CD4-positive, alpha-beta T cell treated with Interleukin-6 for 4 hours (primary cell): Measurements from ENCODE around the gene STOM.

ENCODE experiments used
- DNase-seq: peaks from one replicate; pipeline ENCODE4 v3.0.0-alpha.2; 2020; ENCODE audit warnings: mixed read lengths

The STOM gene

DNA sequence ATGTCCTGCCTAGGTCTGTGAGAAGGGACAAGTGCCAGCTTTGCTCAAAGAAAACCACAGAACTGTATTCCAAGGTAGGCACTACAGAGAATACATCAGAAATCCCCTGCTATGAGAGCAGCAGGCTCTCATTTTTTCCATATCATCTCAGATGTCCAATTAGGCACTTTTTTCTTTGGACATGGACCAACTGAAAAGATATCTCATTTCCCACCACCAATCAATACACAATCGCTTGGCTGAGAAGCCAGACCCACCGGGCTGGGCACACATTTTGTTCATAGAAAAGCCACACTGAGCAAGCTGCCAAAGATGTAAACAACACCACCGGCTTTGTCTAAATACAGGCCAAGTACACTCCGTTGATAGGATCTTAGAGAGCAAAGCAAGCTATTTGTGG is 25.9 kb downstream of the STOM start:
- DNase-seq: no peak

DNA sequence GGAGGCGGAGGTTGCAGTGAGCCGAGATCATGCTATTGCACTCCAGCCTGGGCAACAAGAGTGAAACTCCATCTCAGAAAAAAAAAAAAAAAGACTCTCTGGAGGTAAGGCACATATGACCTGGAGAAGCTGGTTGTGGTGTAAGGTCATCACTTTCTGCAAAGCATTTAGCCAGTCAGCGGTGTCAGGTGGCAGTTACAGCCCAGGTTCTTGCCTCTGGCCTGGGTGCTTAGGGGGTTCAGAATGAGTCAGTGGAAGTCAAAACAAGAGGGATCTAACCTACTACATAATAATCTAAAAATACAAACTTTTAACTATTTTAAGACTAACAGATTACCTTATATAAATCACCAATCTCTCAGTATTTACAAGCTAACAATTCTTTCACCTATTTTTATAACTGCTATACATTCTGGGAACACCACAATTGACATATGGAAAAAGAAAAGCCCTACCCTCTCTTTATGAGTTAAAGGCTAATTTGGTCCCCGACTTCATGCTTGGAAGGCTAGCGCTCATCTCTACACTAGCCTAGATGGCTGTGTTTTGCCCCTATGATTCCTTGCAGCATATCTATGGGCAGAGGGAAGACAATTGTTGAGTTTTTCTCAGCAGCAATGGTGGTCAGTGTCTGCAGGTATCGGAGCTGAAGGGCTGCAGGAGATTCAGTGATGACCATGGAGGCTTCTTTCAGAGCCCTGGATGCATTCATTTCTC is 29.2 kb downstream of the STOM start:
- no peak for DNase-seq

DNA sequence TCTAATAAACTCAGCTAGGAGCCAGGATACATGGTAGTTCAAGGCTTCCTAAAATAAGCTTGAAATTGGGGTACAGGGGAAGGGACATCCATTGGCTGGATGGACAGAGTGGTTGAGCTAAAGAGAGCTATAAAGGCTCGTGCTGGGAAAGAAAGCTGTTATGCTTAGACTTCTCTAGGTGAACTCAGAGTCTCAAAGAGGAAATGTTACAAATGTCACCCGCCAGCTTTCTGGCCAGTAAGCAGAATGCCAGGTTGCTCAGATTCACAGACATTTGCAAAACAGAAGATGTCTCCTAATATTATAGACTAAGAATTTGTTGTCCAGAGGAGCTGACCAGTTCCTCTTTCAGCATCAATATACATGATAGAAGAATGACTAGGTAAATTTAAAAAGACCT is 30.6 kb downstream of the STOM start:
- DNase-seq: no peak

DNA sequence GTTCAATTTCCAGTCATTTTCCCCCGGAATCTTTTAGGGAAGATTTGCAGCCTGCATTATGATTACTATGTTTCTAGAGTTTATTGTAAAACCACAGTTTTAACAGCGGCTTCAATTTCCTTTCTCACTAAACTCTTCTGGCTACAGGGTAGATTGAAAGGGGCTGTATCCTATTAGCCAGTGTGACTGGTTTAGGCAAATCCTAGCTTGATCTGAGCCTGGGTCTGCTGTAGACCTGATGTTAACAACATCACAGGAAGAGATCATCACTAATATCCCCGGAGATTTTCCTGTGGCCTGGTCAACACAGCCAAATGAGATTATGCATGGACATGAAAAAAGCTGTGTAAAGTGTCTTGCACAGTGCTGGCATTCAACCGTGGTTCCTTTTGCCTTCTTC is 33.4 kb downstream of the STOM start:
- no peak for DNase-seq

DNA sequence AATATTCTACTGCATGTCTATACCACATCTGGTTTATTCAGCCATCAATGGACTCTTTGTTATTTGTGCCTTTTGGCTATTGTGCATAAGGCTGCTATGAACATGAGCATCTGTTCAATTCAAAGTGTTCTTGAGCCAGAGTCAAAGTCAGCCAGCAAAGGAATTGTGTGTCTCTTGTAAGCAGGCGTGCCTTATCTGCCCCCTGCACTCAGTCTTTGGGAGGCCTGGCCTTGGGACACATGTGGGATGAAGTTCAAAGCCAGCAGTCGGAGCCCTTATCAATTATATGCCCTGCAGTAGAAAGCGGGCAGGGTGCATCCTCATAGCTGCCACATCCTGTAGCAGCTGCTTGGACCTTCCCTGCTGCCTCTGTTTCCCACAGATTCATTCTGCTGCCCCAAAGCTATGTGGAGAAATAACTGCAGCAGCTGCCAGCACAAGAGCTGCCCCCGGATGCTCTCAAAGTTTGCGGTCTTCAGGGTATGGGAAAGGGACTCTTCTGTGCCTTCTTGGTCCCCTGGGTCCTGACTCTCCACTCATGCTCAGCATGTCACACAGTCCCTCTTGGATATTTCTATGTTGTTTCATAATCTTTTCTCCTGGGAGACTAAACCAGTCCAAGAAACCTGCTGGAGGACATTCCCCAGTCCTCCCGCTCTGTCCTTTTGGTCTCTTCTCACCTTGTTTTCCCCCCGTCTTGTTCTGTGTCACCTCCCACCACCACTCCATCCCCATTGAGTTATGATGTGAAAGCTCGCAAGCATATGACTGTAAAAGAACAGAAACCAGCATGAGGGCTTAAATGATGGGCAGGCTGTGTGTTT is 35.9 kb downstream of the STOM start:
- DNase-seq: no peak

DNA sequence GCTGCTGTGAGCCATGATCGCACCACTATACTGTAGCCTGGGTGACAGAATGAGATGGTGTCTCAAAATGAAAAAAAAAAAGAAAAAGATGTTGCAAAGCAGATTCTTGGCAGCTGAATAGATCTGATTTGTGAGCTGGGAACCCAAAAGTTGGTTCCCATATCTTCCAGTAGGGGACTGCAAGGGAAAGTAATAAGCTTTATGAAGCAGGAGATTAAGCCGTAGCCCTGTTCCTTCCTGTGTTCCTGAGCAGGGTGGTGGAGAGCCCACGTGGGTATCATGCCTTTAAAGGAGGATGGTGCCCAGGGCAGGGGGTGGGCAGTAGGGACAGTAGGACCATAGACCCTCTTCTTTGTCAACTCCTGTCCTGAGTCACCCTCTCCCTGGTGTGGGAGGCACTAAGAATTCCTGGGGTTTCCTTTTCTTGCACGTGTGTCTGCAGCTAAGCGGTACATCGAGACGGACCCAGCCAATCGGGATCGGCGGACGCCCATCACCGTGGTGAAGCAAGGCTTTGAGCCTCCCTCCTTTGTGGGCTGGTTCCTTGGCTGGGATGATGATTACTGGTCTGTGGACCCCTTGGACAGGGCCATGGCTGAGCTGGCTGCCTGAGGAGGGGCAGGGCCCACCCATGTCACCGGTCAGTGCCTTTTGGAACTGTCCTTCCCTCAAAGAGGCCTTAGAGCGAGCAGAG is 37.9 kb downstream of the STOM start:
- no peak for DNase-seq

DNA sequence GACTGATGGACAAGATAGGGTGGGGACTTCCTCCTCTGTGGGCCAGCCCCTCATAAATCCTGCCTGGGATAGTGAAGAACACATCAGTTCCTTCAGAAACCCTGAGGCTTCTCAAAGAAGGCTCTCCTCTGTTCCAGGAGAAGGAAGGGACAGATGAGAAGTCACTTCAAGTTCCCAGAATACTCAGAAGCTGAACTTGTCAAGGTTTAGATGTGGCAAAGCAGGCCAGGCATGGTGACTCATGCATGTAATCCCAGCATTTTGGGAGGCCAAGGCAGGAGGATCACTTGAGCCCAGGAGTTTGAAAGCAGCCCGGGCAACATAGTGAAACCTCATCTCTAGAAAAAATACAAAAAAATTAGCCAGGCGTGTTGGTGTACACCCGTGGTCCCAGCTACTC is 38.5 kb downstream of the STOM start:
- DNase-seq: no peak

DNA sequence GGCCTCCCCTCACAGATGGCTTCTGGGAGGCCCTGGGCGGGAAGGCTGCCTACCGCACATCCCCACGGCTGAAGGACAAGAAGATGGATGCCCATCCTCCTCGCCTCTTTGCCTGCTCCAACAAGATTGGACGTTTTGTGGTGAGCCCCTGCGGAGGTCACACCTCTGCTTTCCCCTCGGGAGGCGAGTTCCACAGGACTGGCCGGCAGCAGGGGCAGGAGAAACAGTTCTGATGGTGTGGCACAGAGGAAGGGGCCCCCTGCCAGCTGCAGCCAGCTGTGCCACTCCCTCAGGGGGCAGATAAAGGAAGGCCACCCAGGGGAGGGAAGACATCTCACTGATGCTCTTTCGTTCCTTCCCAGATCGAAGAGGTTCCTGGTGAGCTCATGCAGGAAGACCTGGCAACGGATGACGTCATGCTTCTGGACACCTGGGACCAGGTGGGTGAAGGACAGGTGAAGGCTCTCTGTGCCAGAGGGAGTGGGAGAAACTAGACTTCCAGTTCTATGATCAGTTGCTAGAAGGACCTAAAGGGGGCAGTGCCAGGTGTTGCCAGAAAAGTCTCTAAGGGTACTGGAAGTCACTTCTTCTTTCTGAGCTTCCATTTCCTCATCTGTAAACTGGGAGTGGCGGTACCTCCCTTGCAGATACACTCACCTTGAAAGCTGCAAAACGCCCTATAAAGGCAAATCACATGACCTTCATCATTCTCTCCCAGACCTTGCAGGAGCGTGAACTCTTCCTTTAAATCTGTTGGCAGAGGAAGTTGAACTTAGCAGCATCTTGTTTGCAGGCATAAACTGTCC is 41.0 kb downstream of the STOM start:
- DNase-seq: no peak

DNA sequence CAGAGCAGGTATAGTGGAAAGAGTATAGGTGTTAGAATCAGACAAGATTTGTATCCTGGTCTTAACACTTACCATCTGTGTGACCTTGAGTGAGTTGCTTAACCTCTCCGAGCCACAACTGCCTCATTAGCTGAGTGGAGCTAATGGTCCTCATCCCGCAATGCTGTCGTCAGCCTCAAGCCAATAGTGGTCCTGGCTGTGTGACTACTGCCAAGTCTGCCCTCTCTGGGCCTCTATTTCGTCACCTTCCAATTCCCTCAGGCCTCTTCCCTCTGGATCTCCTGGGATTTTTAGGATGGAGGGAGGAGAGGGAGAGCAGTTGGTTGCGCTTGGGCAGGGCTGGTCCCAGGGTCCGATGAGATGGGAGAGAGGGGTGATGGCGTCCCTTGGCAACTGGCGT is 41.6 kb downstream of the STOM start:
- DNase-seq: no peak

DNA sequence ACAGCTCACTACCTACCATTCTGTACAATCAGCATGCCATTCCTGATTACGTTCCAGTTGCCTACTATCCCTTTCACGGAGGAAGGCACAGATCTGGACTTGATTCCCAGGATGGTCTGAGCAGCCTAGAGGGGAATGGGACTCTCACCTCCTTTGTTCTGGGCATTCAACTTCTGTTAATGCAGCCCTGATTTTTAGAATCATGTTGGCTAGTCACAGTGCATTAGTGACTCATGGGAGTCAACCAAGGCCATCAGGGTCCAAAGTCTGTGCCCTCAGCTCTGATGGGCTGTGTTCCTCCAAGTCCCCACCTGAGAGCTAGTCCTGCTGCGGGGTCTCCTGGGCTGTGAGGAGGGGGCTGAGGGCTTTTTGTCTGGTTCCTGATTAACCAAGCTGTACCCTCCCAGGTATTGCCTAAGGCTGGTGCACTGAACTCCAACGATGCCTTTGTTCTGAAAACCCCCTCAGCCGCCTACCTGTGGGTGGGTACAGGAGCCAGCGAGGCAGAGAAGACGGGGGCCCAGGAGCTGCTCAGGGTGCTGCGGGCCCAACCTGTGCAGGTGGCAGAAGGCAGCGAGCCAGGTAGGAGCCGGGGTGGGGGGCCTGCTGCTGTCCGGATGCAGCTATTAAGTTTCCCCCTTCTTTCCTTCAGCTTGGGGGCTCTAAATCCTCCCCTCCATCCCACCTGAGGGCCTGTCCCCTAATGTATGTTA is 43.0 kb downstream of the STOM start:
- DNase-seq: no peak

DNA sequence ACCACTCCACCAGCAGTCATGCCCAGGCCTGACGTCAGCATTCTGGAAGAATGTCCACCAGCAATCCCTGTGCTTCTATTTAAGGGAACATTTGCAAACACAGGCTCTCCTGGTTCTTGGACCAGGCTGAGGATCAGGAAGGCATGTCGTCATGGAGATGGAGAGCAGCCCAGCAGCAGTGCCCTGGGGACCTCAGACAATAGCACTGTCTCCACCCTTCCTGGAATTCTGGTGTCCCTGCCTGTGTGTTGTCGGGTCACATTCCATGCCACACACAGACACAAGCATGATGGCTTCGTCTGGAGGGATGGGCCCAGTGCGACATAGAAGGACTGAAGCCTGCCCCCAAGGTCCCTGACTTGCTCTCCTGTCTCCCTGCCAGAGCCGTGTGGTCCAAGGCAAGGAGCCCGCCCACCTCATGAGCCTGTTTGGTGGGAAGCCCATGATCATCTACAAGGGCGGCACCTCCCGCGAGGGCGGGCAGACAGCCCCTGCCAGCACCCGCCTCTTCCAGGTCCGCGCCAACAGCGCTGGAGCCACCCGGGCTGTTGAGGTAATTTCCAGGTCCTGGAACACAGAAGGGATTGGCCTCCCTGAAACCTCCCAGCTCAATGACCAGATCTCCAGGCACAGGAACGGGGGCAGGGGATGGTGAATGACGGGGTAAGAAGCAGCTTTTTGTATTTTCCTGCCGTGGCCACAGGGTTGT is 43.8 kb downstream of the STOM start:
- no peak for DNase-seq

DNA sequence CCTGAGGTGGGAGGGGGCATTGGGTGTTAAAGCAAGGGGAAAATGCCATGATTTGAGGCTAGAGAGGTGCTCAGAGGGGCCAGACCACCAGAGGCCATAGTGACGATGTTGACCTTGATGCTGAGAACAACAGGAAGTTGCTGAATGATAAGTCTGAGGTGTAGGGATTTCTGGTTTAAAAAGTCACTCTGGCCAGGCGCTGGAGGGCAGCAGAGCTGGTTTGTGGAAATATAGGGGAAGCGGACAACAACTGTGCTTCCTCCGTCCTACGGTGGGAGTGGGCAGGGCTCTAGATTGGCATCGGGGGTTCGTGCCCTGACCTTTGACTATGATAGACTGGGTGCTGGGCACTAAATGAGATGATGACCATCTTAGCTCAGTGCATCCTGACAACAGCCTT is 44.7 kb downstream of the STOM start:
- DNase-seq: no peak

DNA sequence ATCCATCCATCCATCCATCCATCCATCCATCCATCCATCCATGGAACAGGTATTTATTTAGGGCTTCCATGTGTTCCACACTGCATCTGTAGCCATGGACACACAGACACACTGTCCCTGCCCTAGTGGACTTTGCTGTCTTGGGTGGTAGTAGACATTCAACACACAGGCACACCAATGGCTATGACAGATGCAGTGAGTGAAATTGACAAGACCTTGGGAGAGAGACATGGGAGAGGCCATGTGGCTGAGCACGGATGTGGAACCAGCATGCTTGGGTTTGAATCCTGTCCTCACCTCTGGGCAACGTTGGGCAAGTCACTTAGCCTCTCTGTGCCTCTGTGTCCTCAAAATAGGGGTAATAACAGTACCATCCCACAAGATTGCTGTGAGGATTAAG is 45.3 kb downstream of the STOM start:
- DNase-seq: no peak

DNA sequence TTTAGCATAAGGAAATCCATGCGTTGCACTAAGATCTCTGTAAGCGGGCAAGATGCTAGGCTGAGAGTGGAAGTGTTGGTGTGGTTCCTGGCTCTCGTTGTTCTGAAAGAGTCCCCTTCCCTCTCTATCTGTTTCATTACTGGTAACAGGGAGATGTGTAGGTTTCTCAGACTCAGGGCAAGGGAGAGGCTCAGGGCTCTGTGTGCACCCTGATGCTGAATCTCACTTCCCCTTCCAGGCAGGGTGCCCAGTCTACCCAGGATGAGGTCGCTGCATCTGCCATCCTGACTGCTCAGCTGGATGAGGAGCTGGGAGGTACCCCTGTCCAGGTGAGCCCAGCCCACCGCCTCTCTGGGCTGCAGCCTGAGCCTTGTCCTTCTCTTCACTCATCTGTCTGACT is 45.7 kb downstream of the STOM start:
- no peak for DNase-seq

DNA sequence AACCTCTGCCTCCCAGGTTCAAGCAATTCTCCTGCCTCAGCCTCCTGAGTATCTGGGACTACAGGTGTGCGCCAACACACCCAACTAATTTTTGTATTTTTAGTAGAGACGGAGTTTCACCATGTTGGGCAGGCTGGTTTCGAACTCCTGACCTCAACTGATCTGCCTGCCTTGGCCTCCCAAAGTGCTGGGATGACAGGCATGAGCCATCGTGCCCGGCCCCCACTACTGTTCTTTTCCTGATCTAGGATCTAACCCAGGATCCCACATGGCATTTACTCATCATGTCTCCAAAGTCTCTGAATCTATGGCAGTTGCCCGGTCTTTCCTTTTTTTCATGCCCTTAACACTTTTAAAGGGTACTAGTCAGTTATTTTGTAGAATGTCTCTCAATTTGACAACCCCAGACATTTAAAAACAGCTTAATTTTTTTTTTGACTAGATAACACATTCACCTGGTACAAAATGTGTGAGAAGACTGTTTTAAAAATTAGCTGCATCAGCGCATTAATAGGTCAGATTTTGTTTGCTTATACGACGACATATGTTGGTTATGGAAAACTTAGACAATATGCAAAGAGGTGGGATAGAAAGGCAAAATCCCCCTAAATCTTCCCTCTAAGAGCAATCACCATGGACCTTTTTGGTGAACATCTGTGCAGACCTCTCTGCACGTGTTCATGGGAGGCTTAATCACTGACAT is 46.5 kb downstream of the STOM start:
- no peak for DNase-seq

DNA sequence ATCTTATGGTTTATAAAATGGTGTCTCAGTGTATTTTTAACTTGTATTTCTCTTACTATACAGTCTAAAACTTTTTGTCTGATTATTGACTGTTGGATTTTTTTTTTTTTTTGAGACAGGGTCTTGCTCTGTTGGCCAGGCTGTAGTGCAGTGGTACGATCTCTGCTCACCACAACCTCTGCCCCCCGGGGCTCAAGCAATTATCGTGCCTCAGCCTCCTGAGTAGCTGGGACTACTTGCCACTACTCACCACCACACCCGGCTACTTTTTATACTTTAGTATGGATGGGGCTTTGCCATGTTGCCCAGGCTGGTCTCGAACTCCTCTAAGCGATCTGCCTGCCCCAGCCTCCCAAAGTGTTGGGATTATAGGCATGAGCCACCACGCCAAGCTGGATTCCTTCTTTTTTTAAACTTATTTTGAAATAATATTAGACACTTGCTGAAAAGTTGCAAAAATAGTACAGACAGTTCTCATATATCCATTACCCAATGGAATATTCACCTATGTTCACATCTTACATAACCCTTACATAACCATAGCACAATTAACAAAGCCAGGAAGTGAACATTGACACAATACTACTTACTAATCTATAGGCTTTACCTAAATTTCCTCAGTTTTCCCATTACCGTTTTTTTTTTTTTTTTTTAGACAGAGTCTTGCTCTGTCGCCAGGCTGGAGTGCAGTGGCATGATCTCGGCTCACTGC is 47.2 kb downstream of the STOM start:
- DNase-seq: no peak

DNA sequence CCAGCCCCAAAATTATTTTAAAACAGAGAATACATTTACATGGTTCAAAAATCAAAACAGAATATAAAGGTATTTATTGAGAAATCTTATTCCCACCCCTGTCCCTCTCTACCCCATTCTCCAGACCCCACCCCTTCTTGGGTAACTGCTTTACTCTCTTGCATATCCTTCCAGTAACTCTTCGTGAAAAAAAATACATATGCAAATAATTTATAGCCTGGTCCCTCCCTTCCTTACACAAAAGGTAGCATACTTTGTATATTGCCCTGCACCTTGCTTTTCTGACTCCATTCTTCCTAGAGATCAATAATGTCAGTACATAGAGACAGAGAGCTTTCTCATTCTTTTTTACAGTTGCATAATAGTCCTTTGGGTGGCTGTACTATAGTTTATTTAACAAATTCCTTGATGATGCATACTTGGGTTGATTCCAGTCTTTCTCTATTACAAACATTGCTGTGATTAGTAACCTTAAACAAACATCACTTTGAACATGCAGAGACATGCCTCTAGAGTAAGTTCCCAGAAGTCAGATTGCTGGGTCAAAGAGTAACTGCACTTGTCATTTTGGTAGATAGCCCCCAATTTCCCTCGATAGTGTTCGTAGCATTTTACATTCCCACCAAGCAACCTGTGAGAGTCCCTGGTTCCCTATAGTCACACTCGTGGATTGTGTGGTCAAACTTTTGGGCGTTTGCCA is 47.9 kb downstream of the STOM start:
- DNase-seq: no peak

DNA sequence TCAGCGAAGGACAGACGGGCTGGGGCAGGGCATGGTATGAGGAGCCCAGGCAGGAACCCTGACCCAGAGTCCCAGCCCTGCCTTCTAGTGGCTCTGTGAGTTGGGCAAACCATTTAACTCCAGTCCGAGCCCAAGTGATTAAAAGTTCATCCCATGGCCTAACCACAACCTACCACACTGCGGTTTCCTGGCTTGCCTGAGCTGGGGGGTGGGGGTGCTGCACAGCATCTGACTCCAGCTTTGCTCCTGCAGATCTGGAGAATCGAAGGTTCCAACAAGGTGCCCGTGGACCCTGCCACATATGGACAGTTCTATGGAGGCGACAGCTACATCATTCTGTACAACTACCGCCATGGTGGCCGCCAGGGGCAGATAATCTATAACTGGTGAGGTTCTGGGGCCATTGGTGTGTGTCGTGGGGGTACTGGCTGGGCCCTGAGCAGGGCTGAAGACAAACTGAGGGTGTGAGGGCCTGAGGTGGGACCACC is 49.0 kb downstream of the STOM start:
- peak; percentile 18 for DNase-seq

DNA sequence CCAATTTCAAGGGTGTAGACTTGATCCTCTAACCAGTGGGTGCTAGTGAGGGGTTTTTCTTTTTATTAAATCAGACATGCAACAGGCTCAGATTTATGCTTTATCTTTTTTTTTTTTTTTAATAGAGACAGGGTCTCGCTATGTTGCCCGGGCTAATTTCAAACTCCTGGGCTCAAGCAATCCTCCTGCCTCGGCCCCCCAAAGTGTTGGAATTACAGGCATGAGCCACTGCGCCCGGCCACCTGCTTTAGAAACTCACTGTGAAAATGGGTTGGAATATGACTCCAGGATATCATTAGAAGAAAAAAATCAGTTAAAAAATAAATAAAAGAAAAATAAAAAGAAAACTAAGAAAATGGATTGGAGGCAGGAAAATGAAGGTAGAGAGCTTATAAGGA is 50.7 kb downstream of the STOM start:
- no peak for DNase-seq
